ENCODE measurements around the gene PDZRN4. TPM values are rescaled to one million over a fixed set of nuclear protein-coding genes. Genes with fewer than 3 reads are reported as not detected.

The PDZRN4 gene
- total RNA-seq, 1 experiment from 2014 or later, result not detected

- H3K27ac Mint-ChIP-seq (ENCODE audit: unreplicated experiment), result no peak overlapping the region
- intact Hi-C loops (cut with micrococcal nuclease; ENCODE audit: unreplicated experiment), result no loop called here
- H3K36me3 Mint-ChIP-seq (ENCODE audit: insufficient read depth, unreplicated experiment), result no peaks in the 10 kb centered on the region
- H3K27me3 Mint-ChIP-seq (ENCODE audit: unreplicated experiment), result no peaks in the 10 kb centered on the region
- H3K4me1 Mint-ChIP-seq (ENCODE audit: low read depth, unreplicated experiment), result no peaks in the 10 kb centered on the region
- CTCF ChIA-PET, result interaction anchor here (0.6 kb wide), 1 partner anchor 8 kb away, joined by 6 read pairs; no protein-coding TSS in a partner anchor
- DNase-seq, result no peak
- no peak overlapping the region for H3K4me3 Mint-ChIP-seq (ENCODE audit: low read depth, unreplicated experiment)
- TF ChIP-seq CTCF (IDR thresholded peaks at IDR 0.05; ENCODE audit: unreplicated experiment), result no peak
- no peaks in the 10 kb centered on the region for H3K9me3 Mint-ChIP-seq (ENCODE audit: low read depth, unreplicated experiment)
- BruUV-seq (replicated peaks), result no TSS peak
Measured at GRCh38 chr12:41512497-41512896, 324.4 kb downstream of the PDZRN4 start.

GRCh38 chr12:41514021-41514777, 326.1 kb downstream of the PDZRN4 start:
- no TSS peak for BruUV-seq (replicated peaks)
- no peak for TF ChIP-seq CTCF (IDR thresholded peaks at IDR 0.05; ENCODE audit: unreplicated experiment)
- CTCF ChIA-PET, result no interaction called here
- no peak for DNase-seq
- Mint-ChIP-seq H3K36me3 (ENCODE audit: insufficient read depth, unreplicated experiment) (no peaks in the 10 kb centered on the region), H3K9me3 (ENCODE audit: low read depth, unreplicated experiment) (no peaks in the 10 kb centered on the region), H3K27ac (ENCODE audit: unreplicated experiment) (no peak overlapping the region), H3K4me1 (ENCODE audit: low read depth, unreplicated experiment) (no peaks in the 10 kb centered on the region), H3K27me3 (ENCODE audit: unreplicated experiment) (no peaks in the 10 kb centered on the region), H3K4me3 (ENCODE audit: low read depth, unreplicated experiment) (no peak overlapping the region)
- intact Hi-C loops (cut with micrococcal nuclease; ENCODE audit: unreplicated experiment), result loop anchor here (1.0 kb wide), 1 partner anchor 510 kb away; no protein-coding TSS in a partner anchor

- CTCF ChIA-PET, result no interaction called here
- H3K9me3 Mint-ChIP-seq (ENCODE audit: low read depth, unreplicated experiment), result no peaks in the 10 kb centered on the region
- TF ChIP-seq CTCF (IDR thresholded peaks at IDR 0.05; ENCODE audit: unreplicated experiment), result no peak
Measured at GRCh38 chr12:41514907-41515306, 326.8 kb downstream of the PDZRN4 start.

GRCh38 chr12:41515953-41516352, 327.8 kb downstream of the PDZRN4 start:
- Mint-ChIP-seq H3K4me1 (ENCODE audit: low read depth, unreplicated experiment) (no peaks in the 10 kb centered on the region), H3K27ac (ENCODE audit: unreplicated experiment) (no peak overlapping the region), H3K27me3 (ENCODE audit: unreplicated experiment) (no peaks in the 10 kb centered on the region), H3K9me3 (ENCODE audit: low read depth, unreplicated experiment) (no peaks in the 10 kb centered on the region), H3K4me3 (ENCODE audit: low read depth, unreplicated experiment) (no peak overlapping the region), H3K36me3 (ENCODE audit: insufficient read depth, unreplicated experiment) (no peaks in the 10 kb centered on the region)
- DNase-seq, result no peak
- BruUV-seq (replicated peaks), result no TSS peak
- intact Hi-C loops (cut with micrococcal nuclease; ENCODE audit: unreplicated experiment), result no loop called here
- CTCF ChIA-PET, result no interaction called here
- TF ChIP-seq CTCF (IDR thresholded peaks at IDR 0.05; ENCODE audit: unreplicated experiment), result no peak

More at GRCh38 chr12:41514907-41515306, 326.8 kb downstream of the PDZRN4 start:
- peak; percentile 5 for DNase-seq
- no peak overlapping the region for H3K27ac Mint-ChIP-seq (ENCODE audit: unreplicated experiment)
- no peaks in the 10 kb centered on the region for H3K4me1 Mint-ChIP-seq (ENCODE audit: low read depth, unreplicated experiment)
- no peaks in the 10 kb centered on the region for H3K27me3 Mint-ChIP-seq (ENCODE audit: unreplicated experiment)
- BruUV-seq (replicated peaks), result no TSS peak
- intact Hi-C loops (cut with micrococcal nuclease; ENCODE audit: unreplicated experiment), result loop anchor here (1.0 kb wide), 1 partner anchor 509 kb away; no protein-coding TSS in a partner anchor
- H3K4me3 Mint-ChIP-seq (ENCODE audit: low read depth, unreplicated experiment), result no peak overlapping the region
- H3K36me3 Mint-ChIP-seq (ENCODE audit: insufficient read depth, unreplicated experiment), result no peaks in the 10 kb centered on the region
